Measurements from ENCODE around the gene CHST5.

CHST5 gene

DNA sequence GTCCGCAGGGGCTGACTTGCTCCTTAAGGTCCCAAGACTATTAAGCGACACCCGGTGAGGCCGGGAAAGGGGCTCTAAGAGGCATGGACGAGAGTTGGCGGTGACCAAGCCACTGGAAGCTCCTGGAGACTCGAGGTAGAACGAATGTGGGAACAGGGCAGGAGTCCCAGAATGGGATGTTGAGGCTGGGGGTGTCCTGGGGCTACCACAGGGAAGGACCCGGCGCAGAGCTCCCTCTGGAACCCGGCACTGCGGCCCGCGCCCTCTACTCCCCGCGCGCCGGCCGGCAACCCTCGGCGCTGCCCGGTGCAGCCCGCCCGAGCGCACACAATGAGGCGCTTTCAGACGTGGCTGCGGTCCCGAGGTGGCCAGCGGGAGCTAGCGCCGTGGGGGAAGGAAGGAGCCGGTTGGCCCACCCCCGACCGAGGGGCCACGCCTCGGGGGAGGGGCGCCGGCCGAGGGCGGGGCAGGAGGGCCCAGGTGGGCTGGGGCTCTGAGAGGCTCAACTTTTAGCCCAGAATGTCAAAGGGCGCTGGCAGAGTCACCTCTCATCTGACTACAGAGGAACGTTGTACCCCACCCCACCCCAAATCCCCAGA lies 40.7 kb downstream of the CHST5 start, which contains the start of gene CHST6:
Gene CHST6 (minus strand): TSS at position 366 of the 599 bp plus-strand sequence. CDS start 15,613 bp downstream, outside the sequence.
- H3K4me3 Mint-ChIP-seq = peak within 1 kb of the TSS; percentile 87 to 89 (median 87)
- peaks cover 29% of the 10 kb centered on the region for H3K27me3 Mint-ChIP-seq (ENCODE audit: low read depth)
- TF ChIP-seq, protein P1, sequence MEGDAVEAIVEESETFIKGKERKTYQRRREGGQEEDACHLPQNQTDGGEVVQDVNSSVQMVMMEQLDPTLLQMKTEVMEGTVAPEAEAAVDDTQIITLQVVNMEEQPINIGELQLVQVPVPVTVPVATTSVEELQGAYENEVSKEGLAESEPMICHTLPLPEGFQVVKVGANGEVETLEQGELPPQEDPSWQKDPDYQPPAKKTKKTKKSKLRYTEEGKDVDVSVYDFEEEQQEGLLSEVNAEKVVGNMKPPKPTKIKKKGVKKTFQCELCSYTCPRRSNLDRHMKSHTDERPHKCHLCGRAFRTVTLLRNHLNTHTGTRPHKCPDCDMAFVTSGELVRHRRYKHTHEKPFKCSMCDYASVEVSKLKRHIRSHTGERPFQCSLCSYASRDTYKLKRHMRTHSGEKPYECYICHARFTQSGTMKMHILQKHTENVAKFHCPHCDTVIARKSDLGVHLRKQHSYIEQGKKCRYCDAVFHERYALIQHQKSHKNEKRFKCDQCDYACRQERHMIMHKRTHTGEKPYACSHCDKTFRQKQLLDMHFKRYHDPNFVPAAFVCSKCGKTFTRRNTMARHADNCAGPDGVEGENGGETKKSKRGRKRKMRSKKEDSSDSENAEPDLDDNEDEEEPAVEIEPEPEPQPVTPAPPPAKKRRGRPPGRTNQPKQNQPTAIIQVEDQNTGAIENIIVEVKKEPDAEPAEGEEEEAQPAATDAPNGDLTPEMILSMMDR (IDR thresholded peaks at IDR 0.05; ENCODE audit: unreplicated experiment in 3 of 3) = no peak
- no peaks in the 10 kb centered on the region for H3K36me3 Mint-ChIP-seq (ENCODE audit: low read depth)
- peak within 1 kb of the TSS in 1 of 3 experiments; percentile 69 for H3K27ac Mint-ChIP-seq
- H3K9me3 Mint-ChIP-seq = no peaks in the 10 kb centered on the region
- peaks cover 19% of the 10 kb centered on the region for H3K4me1 Mint-ChIP-seq

DNA sequence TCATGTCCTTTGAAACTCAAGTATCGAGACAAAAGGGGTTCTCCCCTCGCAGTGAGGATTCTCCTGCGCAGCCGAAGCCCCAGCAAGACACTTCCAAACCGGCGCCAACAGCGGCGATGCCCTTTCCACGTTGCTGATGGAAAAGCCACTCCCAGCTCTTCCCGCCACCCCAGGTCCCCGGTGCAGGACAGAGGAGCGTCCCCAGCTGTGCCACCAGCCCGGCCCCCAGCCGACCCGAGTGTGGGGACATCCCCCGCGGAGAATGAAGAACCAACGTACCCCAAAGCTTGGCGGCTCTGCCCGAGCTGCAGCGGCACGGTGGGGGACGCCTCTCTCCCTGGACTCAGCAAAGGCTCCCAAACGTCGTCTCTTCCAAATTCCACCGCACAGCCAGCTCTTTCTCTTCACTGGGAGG lies 41.2 kb downstream of the CHST5 start:
- Mint-ChIP-seq H3K27ac (peak overlapping the region in 1 of 3 experiments; percentile 69), H3K9me3 (no peaks in the 10 kb centered on the region), H3K4me3 (peak overlapping the region; percentile 87 to 89 (median 87)), H3K4me1 (peaks cover 19% of the 10 kb centered on the region), H3K36me3 (ENCODE audit: low read depth) (no peaks in the 10 kb centered on the region), H3K27me3 (ENCODE audit: low read depth) (peaks cover 29% of the 10 kb centered on the region)
- TF ChIP-seq, protein P1 (IDR thresholded peaks at IDR 0.05; ENCODE audit: unreplicated experiment in 3 of 3) = no peak

DNA sequence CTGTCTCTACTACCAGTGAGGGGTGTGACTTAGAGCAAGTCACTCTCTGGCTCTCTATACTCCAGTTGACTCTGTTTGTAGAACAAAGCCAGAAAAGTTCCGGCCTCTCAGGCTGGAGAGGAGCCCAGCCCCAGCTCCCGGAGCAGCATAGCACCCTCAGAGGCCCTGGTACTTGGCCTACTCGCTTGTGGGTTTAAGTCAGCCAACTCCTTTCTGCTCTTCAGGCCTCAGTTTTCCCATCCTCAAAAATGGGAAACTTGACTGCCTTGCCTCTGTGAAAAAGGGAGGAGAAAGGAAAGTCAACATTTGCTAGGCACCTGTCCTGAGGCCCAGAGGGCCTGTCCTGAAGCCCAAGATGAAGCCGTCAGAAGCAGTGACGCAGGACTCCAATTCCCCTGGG lies 41.7 kb downstream of the CHST5 start:
- H3K4me3 Mint-ChIP-seq = peak overlapping the region; percentile 87 to 89 (median 87)
- no peaks in the 10 kb centered on the region for H3K9me3 Mint-ChIP-seq
- TF ChIP-seq, protein P1 (IDR thresholded peaks at IDR 0.05; ENCODE audit: unreplicated experiment in 3 of 3) = no peak
- no peak overlapping the region for H3K27ac Mint-ChIP-seq
- peaks cover 19% of the 10 kb centered on the region for H3K4me1 Mint-ChIP-seq
- no peaks in the 10 kb centered on the region for H3K36me3 Mint-ChIP-seq (ENCODE audit: low read depth)
- H3K27me3 Mint-ChIP-seq (ENCODE audit: low read depth) = peaks cover 29% of the 10 kb centered on the region

DNA sequence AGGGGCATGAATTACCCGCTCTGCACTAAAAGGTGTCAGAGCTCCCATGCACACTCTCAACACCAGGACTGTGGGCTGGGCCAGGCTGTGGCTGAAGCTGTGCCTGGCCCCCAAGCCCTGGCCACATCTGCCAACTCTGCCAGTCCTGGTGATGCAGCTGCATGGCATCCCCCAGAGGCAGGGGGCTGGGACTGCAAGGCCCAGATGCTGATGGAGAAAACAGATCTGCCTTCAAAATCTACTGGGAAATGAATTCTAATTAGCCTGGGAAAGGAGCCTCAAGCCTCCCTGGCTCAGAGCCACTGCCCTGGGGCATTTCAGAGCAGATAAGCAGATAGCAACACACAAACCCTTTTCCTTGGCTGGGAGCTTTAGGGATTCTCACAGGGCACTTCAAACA lies 44.0 kb downstream of the CHST5 start:
- Mint-ChIP-seq H3K9me3 (no peaks in the 10 kb centered on the region), H3K4me1 (peaks cover 8% of the 10 kb centered on the region), H3K4me3 (no peak overlapping the region), H3K27me3 (ENCODE audit: low read depth) (peaks cover 28% of the 10 kb centered on the region), H3K27ac (no peak overlapping the region), H3K36me3 (ENCODE audit: low read depth) (no peaks in the 10 kb centered on the region)
- TF ChIP-seq, protein P1 (IDR thresholded peaks at IDR 0.05; ENCODE audit: unreplicated experiment in 3 of 3) = no peak

DNA sequence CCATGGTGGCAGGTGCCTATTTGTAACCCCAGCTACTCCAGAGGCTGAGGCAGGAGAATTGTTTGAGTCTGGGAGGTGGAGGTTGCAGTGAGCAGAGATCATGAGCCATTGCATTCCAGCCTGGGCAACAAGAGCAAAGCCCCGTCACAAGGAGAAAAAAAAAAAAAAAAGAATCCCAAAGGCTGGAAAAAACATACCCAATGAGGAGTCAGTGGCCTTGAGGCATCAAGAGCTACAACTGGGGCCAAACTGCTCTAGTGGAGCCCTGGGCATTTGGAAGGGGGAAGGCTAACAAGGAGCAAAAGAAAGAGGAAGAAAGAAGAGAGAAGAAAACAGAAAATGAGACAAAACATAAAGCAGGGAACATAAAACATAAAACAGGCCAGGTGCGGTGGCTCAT lies 47.6 kb downstream of the CHST5 start:
- TF ChIP-seq, protein P1 (IDR thresholded peaks at IDR 0.05; ENCODE audit: unreplicated experiment in 3 of 3) = no peak
- Mint-ChIP-seq H3K4me3 (no peak overlapping the region), H3K36me3 (ENCODE audit: low read depth) (no peaks in the 10 kb centered on the region), H3K27me3 (ENCODE audit: low read depth) (peaks cover 12% of the 10 kb centered on the region), H3K9me3 (no peaks in the 10 kb centered on the region), H3K4me1 (peaks cover 12% of the 10 kb centered on the region), H3K27ac (no peak overlapping the region)

All from nephron (organoid).